ENCODE data around the gene GNAI3. TPM values are rescaled to one million over a fixed set of nuclear protein-coding genes. Genes with fewer than 3 reads are reported as not detected.

GNAI3 gene
- total RNA-seq (2022; extraction: Qiagen RNA extraction): 4.5 to 5.8 TPM (median 5.0 TPM) in 5 replicates

GRCh38 chr1:109548321-109549267, at the start of gene GNAI3:
TSS of gene GNAI3 (plus strand) at chr1:109548615. CDS start at chr1:109548721, 106 bp downstream.

GRCh38 chr1:109509176-109510134, 39.0 kb upstream of the GNAI3 start, which contains the start of gene AMIGO1:
TSS of gene AMIGO1 (minus strand) at chr1:109509727. CDS start at chr1:109508912, 815 bp downstream.

GRCh38 chr1:109539676-109540075, 8.7 kb upstream of the GNAI3 start, which contains the start of gene GPR61:
TSS of gene GPR61 (plus strand) at chr1:109539872. CDS start at chr1:109543023, 3,151 bp downstream.

DNA sequence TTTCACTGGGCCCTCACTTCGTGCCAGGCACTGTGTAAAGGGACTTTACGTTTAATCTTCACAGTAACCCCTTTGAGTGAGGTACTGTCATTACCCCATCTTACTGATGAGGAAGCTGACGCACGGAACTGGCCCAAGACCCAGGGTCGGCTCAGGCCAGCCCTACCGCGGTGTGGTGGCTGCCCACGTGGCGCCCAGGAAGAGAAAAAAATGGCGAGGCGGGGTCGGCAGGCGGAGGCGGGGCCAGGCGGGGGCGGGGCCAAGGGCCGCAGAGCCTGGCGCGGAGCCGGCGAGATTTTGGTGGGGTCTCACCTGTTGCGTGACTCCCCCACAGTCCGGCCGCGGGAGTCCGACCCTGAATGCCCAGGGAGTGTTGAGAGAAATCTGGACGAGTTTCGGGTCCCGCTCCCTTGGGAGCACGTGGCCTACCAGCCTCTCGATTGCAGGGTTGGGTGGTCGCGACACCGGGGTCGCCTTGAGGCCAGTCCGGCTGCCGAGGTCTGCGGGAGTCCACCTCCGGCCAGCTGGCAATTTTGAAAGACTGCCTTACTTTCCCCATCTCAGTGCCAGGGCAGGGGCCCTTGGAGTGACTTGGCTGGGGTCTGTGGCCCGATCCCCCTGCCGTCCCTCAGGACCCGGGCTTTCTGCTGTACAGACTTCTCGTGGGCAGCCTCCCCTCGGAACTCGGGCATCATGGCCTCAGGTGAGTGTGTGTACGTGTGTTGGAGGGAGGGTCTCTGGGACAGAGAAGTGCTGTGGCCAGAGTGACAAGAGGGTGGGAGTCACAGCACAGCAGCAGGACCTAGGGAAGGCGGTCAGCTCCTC, 71.4 kb downstream of the GNAI3 start, which contains the start of the genes AMPD2 and GNAT2:
TSS of gene AMPD2 (plus strand) at position 262 of the 825 bp plus-strand sequence. CDS start 1,339 bp downstream, outside the sequence.
TSS of gene GNAT2 (minus strand) at position 41 of the 825 bp plus-strand sequence. CDS start 6,746 bp downstream, outside the sequence.

DNA sequence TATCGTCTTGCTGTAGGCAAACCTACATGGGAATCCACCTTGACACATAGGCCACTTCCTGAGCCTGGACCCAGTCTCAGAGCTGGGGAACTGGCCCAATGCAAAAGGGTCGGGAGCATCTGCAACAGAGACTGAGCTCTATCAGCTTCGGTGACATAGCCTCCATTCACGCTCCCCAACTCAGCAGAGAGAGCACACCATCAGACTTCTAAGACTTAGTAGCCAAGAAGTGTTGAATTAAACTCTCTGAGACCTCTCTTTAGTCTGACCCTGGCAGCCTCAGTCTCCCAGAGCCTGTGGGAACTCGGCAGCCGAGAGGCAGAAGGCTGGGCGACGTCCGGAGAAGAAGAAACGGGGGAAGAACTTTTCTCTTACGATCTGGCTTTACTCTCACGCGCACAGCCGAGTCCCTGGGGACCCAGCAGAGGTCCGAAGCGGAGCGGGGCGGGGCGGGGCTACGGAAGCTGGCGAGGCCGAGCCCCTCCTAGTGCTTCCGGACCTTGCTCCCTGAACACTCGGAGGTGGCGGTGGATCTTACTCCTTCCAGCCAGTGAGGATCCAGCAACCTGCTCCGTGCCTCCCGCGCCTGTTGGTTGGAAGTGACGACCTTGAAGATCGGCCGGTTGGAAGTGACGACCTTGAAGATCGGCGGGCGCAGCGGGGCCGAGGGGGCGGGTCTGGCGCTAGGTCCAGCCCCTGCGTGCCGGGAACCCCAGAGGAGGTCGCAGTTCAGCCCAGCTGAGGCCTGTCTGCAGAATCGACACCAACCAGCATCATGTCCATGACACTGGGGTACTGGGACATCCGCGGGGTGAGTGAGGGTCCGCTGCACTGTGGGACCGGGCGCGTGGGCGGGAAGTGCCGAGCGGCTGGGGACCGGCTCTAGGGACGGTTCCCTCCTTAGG, 107.5 kb downstream of the GNAI3 start, which contains the start of gene GSTM4:
TSS of gene GSTM4 (plus strand) at position 485 of the 905 bp plus-strand sequence. CDS start at position 776, 291 bp downstream.

GRCh38 chr1:109667452-109668122, 119.2 kb downstream of the GNAI3 start, which contains the start of gene GSTM2:
TSS of gene GSTM2 (plus strand) at chr1:109668057. CDS start at chr1:109668116, 59 bp downstream.

Other genes starting within 250 kb of the GNAI3 start
- 0.37 TPM in 1 of 5 replicates, not detected in the others for gene MYBPHL, start 241.6 kb upstream of the GNAI3 start, total RNA-seq (2022; extraction: Qiagen RNA extraction)
- 3.1 to 4.5 TPM (median 3.3 TPM) in 5 replicates for gene SORT1, start 150.7 kb upstream of the GNAI3 start, total RNA-seq (2022; extraction: Qiagen RNA extraction)
- gene PSMA5, start 122.2 kb upstream of the GNAI3 start, total RNA-seq (2022; extraction: Qiagen RNA extraction): 101 to 118 TPM (median 107 TPM) in 5 replicates
- gene SYPL2, start 82.1 kb upstream of the GNAI3 start, total RNA-seq (2022; extraction: Qiagen RNA extraction): 0.09 to 0.23 TPM (median 0.14 TPM) in 5 replicates
- 1.8 to 3.4 TPM (median 2.3 TPM) in 5 replicates for gene ATXN7L2, start 64.7 kb upstream of the GNAI3 start, total RNA-seq (2022; extraction: Qiagen RNA extraction)
- 3.8 to 5.8 TPM (median 4.6 TPM) in 5 replicates for gene CYB561D1, start 54.5 kb upstream of the GNAI3 start, total RNA-seq (2022; extraction: Qiagen RNA extraction)
- gene AMIGO1, start 38.9 kb upstream of the GNAI3 start, total RNA-seq (2022; extraction: Qiagen RNA extraction): 0.84 to 1.3 TPM (median 1.2 TPM) in 5 replicates
- not detected in 5 replicates for gene GPR61, start 8.7 kb upstream of the GNAI3 start, total RNA-seq (2022; extraction: Qiagen RNA extraction)
- 0.09 TPM in 1 of 5 replicates, not detected in the others for gene GNAT2, start 71.0 kb downstream of the GNAI3 start, total RNA-seq (2022; extraction: Qiagen RNA extraction)
- 23.5 to 31.8 TPM (median 26.6 TPM) in 5 replicates for gene AMPD2, start 71.2 kb downstream of the GNAI3 start, total RNA-seq (2022; extraction: Qiagen RNA extraction)
- gene GSTM4, start 107.5 kb downstream of the GNAI3 start, total RNA-seq (2022; extraction: Qiagen RNA extraction): 8.7 to 10.2 TPM (median 9.7 TPM) in 5 replicates
- 3.6 to 4.3 TPM (median 3.7 TPM) in 5 replicates for gene GSTM2, start 119.4 kb downstream of the GNAI3 start, total RNA-seq (2022; extraction: Qiagen RNA extraction)
- gene GSTM1, start 139.2 kb downstream of the GNAI3 start, total RNA-seq (2022; extraction: Qiagen RNA extraction): not detected in 5 replicates
- gene GSTM5, start 163.6 kb downstream of the GNAI3 start, total RNA-seq (2022; extraction: Qiagen RNA extraction): not detected in 5 replicates
- gene GSTM3, start 192.4 kb downstream of the GNAI3 start, total RNA-seq (2022; extraction: Qiagen RNA extraction): 20.8 to 28.3 TPM (median 24.3 TPM) in 5 replicates
- gene EPS8L3, start 215.3 kb downstream of the GNAI3 start, total RNA-seq (2022; extraction: Qiagen RNA extraction): 0.82 to 1.5 TPM (median 1.1 TPM) in 5 replicates